GDM1 (cell line): ENCODE data around the gene ERBB4.

Experiments used
- DNase-seq: peaks from one replicate; lab custom pipeline; 2025; lab: John Stamatoyannopoulos, UW

Gene ERBB4

GRCh38 chr2:211344289-211344688, 1194.3 kb downstream of the ERBB4 start:
- DNase-seq, result no peak

- no peak for DNase-seq
Observed at GRCh38 chr2:211333377-211333776, 1205.2 kb downstream of the ERBB4 start.

GRCh38 chr2:211331736-211332135, 1206.9 kb downstream of the ERBB4 start:
- no peak for DNase-seq

- no peak for DNase-seq
Observed at GRCh38 chr2:211329882-211330281, 1208.7 kb downstream of the ERBB4 start.

GRCh38 chr2:211329421-211329820, 1209.2 kb downstream of the ERBB4 start:
- DNase-seq, result no peak

GRCh38 chr2:211328126-211328525, 1210.5 kb downstream of the ERBB4 start:
- no peak for DNase-seq
